Nephron (organoid): Measurements from ENCODE around the gene SMIM29.

Source experiments
- H3K27ac Mint-ChIP-seq, 3 experiments: 2 replicates each; pipeline ENCODE4 v1.8.0; 2020; ENCODE audit warnings: mixed read lengths in 3 of 3, mild to moderate bottlenecking in 2 of 3, moderate library complexity in 1 of 3
- H3K27me3 Mint-ChIP-seq: 2 replicates; pipeline ENCODE4 v1.8.0; 2021; ENCODE audit warnings: low read depth, mild to moderate bottlenecking, moderate library complexity, mixed read lengths
- H3K36me3 Mint-ChIP-seq: 2 replicates; pipeline ENCODE4 v1.8.0; 2020; ENCODE audit warnings: low read depth, mixed read lengths
- H3K4me1 Mint-ChIP-seq: 2 replicates; pipeline ENCODE4 v1.8.0; 2020; ENCODE audit warnings: mixed read lengths
- H3K4me3 Mint-ChIP-seq, 3 experiments: 2 replicates each; pipeline ENCODE4 v1.8.0; 2020; ENCODE audit warnings: mild to moderate bottlenecking in 3 of 3, mixed read lengths in 3 of 3, moderate library complexity in 2 of 3
- H3K9me3 Mint-ChIP-seq: 2 replicates; pipeline ENCODE4 v1.8.0; 2020; ENCODE audit warnings: mixed read lengths
- CTCF ChIP-seq, 3 experiments: fragments of 200-600 bp; sonication (generic); IDR thresholded peaks; one replicate each; pipeline ENCODE4 v1.5.0; 2021; ENCODE audit warnings: antibody characterized with exemption in 3 of 3; ENCODE audit not compliant: unreplicated experiment in 3 of 3

Gene SMIM29

GRCh38 chr6:34248727-34249468, at the start of gene SMIM29:
SMIM29 (minus strand) TSS chr6:34249006; CDS start chr6:34247791, 1,215 bp downstream.
- Mint-ChIP-seq H3K9me3 (no peaks in the 10 kb centered on the region), H3K27me3 (peaks cover 4% of the 10 kb centered on the region), H3K4me1 (peaks cover 4% of the 10 kb centered on the region), H3K4me3 (peak within 1 kb of the TSS; percentile 92), H3K36me3 (peaks cover 4% of the 10 kb centered on the region), H3K27ac (peak within 1 kb of the TSS; percentile 55 to 97 (median 89))
- TF ChIP-seq CTCF (IDR thresholded peaks at IDR 0.05; ENCODE audit: unreplicated experiment in 3 of 3): peak; percentile 93 to 97 (median 97)

GRCh38 chr6:34295721-34296120, 46.9 kb upstream of the SMIM29 start:
- TF ChIP-seq CTCF (IDR thresholded peaks at IDR 0.05; ENCODE audit: unreplicated experiment in 3 of 3): no peak
- no peaks in the 10 kb centered on the region for H3K9me3 Mint-ChIP-seq
- no peak overlapping the region for H3K4me3 Mint-ChIP-seq
- no peaks in the 10 kb centered on the region for H3K27me3 Mint-ChIP-seq
- peaks cover 18% of the 10 kb centered on the region for H3K4me1 Mint-ChIP-seq
- peak overlapping the region in 1 of 3 experiments; percentile 31 for H3K27ac Mint-ChIP-seq
- H3K36me3 Mint-ChIP-seq: peaks cover 30% of the 10 kb centered on the region

- Mint-ChIP-seq H3K9me3 (no peaks in the 10 kb centered on the region), H3K4me1 (peaks cover 4% of the 10 kb centered on the region), H3K27ac (no peak overlapping the region), H3K4me3 (no peak overlapping the region), H3K36me3 (peaks cover 30% of the 10 kb centered on the region), H3K27me3 (no peaks in the 10 kb centered on the region)
- no peak for TF ChIP-seq CTCF (IDR thresholded peaks at IDR 0.05; ENCODE audit: unreplicated experiment in 3 of 3)
These were observed 44.1 kb upstream of the SMIM29 start for GRCh38 chr6:34292954-34293353.

DNA sequence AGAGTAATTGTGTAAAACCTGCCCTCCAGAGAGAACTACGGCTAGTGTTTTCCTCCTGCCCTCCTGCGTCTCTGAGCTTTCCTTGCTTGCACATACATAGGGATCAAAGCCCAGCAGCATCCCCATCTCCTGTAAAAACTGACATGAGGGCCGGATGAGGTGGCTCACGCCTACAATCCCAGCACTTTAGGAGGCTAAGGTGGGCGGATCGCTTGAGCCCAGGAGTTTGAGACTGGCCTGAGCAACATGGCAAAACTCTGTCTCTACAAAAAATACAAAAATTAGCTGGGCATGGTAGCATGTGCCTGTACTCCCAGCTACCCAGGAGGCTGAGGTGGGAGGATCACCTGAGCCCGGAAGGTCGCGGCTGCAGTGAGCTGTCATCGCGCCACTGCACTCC, 40.3 kb upstream of the SMIM29 start:
- Mint-ChIP-seq H3K4me1 (peaks cover 10% of the 10 kb centered on the region), H3K27me3 (no peaks in the 10 kb centered on the region), H3K4me3 (no peak overlapping the region), H3K27ac (peak overlapping the region in 1 of 3 experiments; percentile 15), H3K9me3 (no peaks in the 10 kb centered on the region), H3K36me3 (peaks cover 50% of the 10 kb centered on the region)
- TF ChIP-seq CTCF (IDR thresholded peaks at IDR 0.05; ENCODE audit: unreplicated experiment in 3 of 3): no peak

- Mint-ChIP-seq H3K27ac (peak overlapping the region in 1 of 3 experiments; percentile 15), H3K36me3 (peaks cover 52% of the 10 kb centered on the region), H3K4me1 (peaks cover 10% of the 10 kb centered on the region), H3K9me3 (no peaks in the 10 kb centered on the region), H3K27me3 (no peaks in the 10 kb centered on the region), H3K4me3 (no peak overlapping the region)
- no peak for TF ChIP-seq CTCF (IDR thresholded peaks at IDR 0.05; ENCODE audit: unreplicated experiment in 3 of 3)
These were observed 39.8 kb upstream of the SMIM29 start for GRCh38 chr6:34288581-34288980.
